Spleen (tissue), 7 donors: ENCODE measurements around the gene KHDC4.

Source experiments
- CTCF ChIP-seq, 11 experiments: fragments of 200-600 bp in 7 of 11; fragments of 450-650 bp in 4 of 11; sonication (generic) in 4 of 11; IDR thresholded peaks in 8 of 11; conservative IDR thresholded peaks in 3 of 11; 1 replicate in 7 of 11; 2 replicates in 4 of 11; pipeline versions ENCODE4 v1.4.0 to v1.8.0; 2016 to 2021; ENCODE audit warnings: antibody characterized with exemption in 11 of 11, inconsistent platforms in 4 of 11, mild to moderate bottlenecking in 1 of 11
- POLR2A ChIP-seq, 3 donors: fragments of 450-650 bp; IDR thresholded peaks; one replicate each; pipeline ENCODE4 v1.5.1; 2017; ENCODE audit warnings: antibody characterized with exemption in 3 of 3, mild to moderate bottlenecking in 1 of 3
- POLR2AphosphoS5 ChIP-seq, 3 donors: sonication (generic); formaldehyde crosslinking; IDR thresholded peaks; one replicate each; pipeline ENCODE4 v1.5.1; 2017; ENCODE audit warnings: antibody characterized with exemption in 3 of 3
- donor health status: DM: no; HTN: no; CAD: no; lungs with moderate emphysema.
- donor health status: DM: no; HTN: no; CAD: no.
- donor health status: DM: no; HTN: no; CAD: no.

- TF ChIP-seq POLR2AphosphoS5 (IDR thresholded peaks at IDR 0.05) = no peak
- TF ChIP-seq POLR2A (IDR thresholded peaks at IDR 0.05) = no peak
- TF ChIP-seq CTCF (IDR thresholded peaks at IDR 0.05 in 8 of 11, conservative IDR thresholded peaks at IDR 0.05 in 3 of 11) = no peak
Measured at GRCh38 chr1:155968051-155968400, 33.8 kb upstream of the KHDC4 start.
